BE2C (cell line): ENCODE results near the gene PRX.

ENCODE experiments used
- DNase-seq: peaks from one replicate; pipeline ENCODE4 v3.0.0-alpha.2; 2020
- H3K27me3 ChIP-seq: fragments of 250-450 bp; sonication (Bioruptor Pico); 2 replicates; pipeline ENCODE4 v1.5.1; 2020; ENCODE audit warnings: mild to moderate bottlenecking
- H3K36me3 ChIP-seq: fragments of 250-450 bp; sonication (Bioruptor Pico); 2 replicates; pipeline ENCODE4 v1.5.1; 2020; ENCODE audit warnings: mild to moderate bottlenecking
- H3K4me1 ChIP-seq: fragments of 250-450 bp; sonication (Bioruptor Pico); 2 replicates; pipeline ENCODE4 v1.5.1; 2020
- H3K4me3 ChIP-seq: 2 replicates; pipeline ENCODE4 v1.5.1; 2011; ENCODE audit warnings: low read depth, low read length
- H3K9me3 ChIP-seq: fragments of 250-450 bp; sonication (Bioruptor Pico); 2 replicates; pipeline ENCODE4 v1.5.1; 2020
- TF ChIP-seq, protein P1 (sequence below): IDR thresholded peaks from 2 replicates; pipeline ENCODE4 v1.5.1; 2012; ENCODE audit warnings: mild to moderate bottlenecking, low read depth, low read length

PRX gene

DNA sequence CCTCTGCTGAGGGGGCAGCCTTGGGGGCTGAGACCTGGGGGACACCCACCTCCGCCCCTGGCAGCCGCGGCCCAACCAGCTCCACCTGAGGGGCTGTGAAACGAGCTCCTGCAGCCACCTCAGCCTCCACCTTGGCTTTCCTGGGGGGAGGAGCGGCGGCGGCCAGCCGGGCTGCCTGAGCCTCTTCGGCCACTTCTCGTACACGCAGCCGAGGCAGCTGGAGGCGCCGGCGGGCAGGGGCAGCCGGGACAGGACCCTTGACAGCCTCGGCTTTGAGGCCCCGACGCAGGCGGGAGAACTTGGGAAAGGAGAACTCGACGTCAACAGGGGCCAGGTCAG, 15.6 kb downstream of the PRX start:
- H3K36me3 ChIP-seq = no peaks in the 10 kb centered on the region
- peaks cover 39% of the 10 kb centered on the region for H3K27me3 ChIP-seq
- no peak for DNase-seq
- TF ChIP-seq, protein P1, sequence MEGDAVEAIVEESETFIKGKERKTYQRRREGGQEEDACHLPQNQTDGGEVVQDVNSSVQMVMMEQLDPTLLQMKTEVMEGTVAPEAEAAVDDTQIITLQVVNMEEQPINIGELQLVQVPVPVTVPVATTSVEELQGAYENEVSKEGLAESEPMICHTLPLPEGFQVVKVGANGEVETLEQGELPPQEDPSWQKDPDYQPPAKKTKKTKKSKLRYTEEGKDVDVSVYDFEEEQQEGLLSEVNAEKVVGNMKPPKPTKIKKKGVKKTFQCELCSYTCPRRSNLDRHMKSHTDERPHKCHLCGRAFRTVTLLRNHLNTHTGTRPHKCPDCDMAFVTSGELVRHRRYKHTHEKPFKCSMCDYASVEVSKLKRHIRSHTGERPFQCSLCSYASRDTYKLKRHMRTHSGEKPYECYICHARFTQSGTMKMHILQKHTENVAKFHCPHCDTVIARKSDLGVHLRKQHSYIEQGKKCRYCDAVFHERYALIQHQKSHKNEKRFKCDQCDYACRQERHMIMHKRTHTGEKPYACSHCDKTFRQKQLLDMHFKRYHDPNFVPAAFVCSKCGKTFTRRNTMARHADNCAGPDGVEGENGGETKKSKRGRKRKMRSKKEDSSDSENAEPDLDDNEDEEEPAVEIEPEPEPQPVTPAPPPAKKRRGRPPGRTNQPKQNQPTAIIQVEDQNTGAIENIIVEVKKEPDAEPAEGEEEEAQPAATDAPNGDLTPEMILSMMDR = no peak
- H3K9me3 ChIP-seq = no peaks in the 10 kb centered on the region
- H3K4me3 ChIP-seq = no peak overlapping the region
- H3K4me1 ChIP-seq = peaks cover 5% of the 10 kb centered on the region; the same call in 1 of the 2 replicates

DNA sequence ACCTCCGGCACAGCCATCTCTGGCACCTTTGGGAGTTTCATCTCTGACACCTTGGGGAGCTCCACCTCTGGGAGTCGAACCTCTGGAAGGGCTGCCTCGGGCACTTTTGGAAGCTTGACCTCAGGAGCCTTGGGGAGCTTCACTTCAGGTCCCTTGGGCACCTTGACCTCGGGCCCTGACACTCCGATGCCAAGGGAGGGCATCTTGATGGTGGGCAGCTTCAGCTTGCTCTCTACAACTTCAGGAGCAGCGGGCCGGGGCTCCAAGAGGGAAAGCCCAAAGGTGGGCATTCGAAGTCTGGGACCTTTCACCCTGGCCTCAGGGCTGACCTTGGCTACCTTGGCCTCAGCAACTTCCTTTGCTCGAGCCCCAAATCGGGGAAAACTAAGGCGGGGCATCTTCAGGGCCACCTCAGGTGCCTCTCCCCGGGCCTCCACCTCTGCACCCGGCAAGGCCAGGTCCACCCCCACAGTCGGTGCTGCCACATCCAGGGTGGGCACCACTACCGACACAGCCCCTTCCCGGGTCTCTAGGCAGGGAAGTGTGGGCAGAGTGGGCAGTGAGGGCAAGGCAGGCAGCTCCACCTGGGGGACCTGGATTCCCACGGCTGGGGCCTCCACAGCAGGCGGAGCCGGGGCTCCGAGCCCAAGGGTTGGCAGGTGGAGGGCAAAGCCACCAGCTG, 16.2 kb downstream of the PRX start:
- H3K4me3 ChIP-seq = no peak overlapping the region
- TF ChIP-seq, protein P1 = no peak
- no peaks in the 10 kb centered on the region for H3K9me3 ChIP-seq
- DNase-seq = no peak
- H3K36me3 ChIP-seq = no peaks in the 10 kb centered on the region
- peaks cover 5% of the 10 kb centered on the region; the same call in 1 of the 2 replicates for H3K4me1 ChIP-seq
- peaks cover 39% of the 10 kb centered on the region for H3K27me3 ChIP-seq

DNA sequence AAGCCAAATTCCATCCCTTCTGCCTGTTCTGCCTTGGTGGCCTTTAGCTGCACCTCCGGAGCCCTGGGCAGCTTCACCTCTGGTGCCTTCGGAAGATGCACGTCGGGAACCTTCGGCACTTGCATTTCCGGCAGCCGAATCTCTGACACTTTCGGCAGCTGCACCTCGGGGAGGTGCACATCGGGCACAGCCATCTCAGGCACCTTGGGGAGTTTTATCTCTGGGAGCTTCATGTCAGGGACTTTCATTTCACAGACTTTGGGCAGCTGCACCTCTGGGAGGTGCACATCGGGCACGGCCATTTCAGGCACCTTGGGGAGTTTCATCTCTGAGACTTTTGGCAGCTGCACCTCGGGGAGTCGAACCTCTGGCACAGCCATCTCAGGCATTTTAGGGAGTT, 17.2 kb downstream of the PRX start:
- TF ChIP-seq, protein P1 = no peak
- H3K27me3 ChIP-seq = peaks cover 39% of the 10 kb centered on the region
- no peak for DNase-seq
- H3K9me3 ChIP-seq = no peaks in the 10 kb centered on the region
- H3K4me1 ChIP-seq = peaks cover 5% of the 10 kb centered on the region; the same call in 1 of the 2 replicates
- no peak overlapping the region for H3K4me3 ChIP-seq
- no peaks in the 10 kb centered on the region for H3K36me3 ChIP-seq

DNA sequence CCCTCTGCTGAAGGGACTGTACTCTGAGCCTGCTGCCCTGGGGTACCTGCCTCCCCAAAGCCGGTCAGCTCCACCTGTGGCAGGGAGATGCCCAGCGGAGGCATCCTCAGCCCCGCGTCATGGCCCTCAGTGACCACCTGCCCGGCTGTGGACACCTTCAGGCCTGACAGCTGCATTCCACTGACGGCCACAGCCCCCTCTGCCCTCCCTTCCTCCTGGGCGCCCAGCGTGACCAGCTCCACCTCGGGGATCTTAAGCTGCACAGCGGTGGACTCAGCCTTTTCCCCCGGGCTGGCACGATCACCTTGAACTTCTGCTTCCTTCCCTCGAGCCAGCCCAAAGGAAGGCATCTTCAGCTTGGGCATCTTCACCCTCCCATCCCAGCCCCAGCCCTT, 18.4 kb downstream of the PRX start:
- H3K36me3 ChIP-seq = no peaks in the 10 kb centered on the region
- peaks cover 5% of the 10 kb centered on the region; the same call in 1 of the 2 replicates for H3K4me1 ChIP-seq
- no peaks in the 10 kb centered on the region for H3K9me3 ChIP-seq
- TF ChIP-seq, protein P1 = no peak
- H3K4me3 ChIP-seq = no peak overlapping the region
- H3K27me3 ChIP-seq = peaks cover 39% of the 10 kb centered on the region
- no peak for DNase-seq

DNA sequence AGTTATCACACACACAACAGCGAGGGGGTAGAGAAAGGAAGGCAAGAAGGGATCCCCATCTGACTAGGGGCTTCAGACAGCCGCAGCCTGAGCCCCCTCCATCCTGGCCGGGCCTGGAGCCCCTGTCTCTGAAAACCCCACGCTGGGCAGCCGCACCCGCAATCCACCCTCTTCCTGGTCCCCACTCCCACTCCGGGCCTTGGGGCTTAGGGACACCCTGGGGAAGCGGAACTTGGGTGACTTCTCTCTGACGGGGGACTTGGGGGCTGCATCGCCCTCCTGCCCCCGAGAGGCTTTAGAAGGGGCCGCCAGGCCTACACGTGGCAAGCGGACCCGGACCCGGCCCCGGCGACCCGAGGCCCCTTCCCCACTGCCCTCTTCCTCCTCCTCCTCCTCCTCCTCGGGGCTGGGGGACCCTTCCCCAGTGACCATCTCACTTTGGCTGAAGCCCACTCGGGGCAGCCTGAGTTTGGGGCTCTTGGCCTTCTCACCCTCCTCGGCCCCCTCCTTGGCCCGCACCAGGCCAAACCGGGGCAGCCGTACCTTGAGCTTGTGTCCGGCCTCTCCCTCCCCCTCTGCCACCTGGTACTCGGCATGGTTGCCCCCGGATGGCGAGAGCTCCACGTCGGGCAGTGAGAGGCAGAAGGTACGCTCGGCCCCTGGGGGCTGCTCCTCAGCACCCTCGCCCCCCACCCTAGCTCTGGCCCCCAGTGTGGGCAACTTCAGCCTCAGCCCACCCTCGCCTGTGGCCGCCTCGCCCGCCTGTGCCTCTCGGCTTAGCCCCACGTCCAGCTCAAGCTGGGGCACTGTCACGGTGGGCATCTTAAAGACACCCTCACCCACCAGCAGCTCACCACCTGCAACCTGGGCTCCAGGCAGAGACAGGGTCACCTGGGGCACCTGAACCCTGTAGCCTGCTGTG, 19.0 kb downstream of the PRX start:
- TF ChIP-seq, protein P1 = no peak
- no peak for DNase-seq
- H3K36me3 ChIP-seq = no peaks in the 10 kb centered on the region

More for the DNA sequence above, 19.0 kb downstream of the PRX start:
- Histone ChIP-seq H3K27me3 (peaks cover 39% of the 10 kb centered on the region), H3K4me1 (peaks cover 5% of the 10 kb centered on the region; the same call in 1 of the 2 replicates), H3K9me3 (no peaks in the 10 kb centered on the region), H3K4me3 (no peak overlapping the region)
